Stimulated activated CD8-positive, alpha-beta memory T cell treated with anti-CD3 and anti-CD28 coated beads, Interleukin-15, amount 100 ng/mL, for 48 hours (primary cell): ENCODE data around the gene KRT86.
"Not testable (repeated sequence)": the region's sequence is repeated elsewhere in the genome, so short reads cannot be mapped to it uniquely, and the experiment has no call there.

ENCODE experiments used
- DNase-seq, 2 donors: peaks; one replicate each; pipeline ENCODE4 v3.0.0-alpha.2; 2020; ENCODE audit warnings: low read depth in 2 of 2

The KRT86 gene

DNA sequence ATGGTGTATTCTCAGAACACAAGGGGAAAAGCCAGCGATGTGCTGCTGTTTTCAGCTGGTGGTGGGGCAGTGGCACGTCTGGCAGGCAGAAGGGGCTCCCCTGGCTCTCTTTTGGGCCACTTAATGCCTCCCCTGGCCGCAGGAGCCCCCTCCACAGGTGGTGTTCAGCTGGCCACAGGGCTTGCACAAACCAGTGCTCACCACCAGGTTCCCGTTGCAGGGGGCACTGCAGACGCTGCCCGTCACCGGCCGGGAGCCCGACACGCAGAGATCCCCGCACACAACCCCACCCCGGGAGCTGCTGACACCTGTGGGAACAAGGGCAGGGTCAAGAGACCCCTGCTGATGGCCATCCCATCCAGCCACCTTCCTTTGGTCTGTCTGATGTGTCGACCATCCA lies 40.1 kb downstream of the KRT86 start:
- no peak for DNase-seq

DNA sequence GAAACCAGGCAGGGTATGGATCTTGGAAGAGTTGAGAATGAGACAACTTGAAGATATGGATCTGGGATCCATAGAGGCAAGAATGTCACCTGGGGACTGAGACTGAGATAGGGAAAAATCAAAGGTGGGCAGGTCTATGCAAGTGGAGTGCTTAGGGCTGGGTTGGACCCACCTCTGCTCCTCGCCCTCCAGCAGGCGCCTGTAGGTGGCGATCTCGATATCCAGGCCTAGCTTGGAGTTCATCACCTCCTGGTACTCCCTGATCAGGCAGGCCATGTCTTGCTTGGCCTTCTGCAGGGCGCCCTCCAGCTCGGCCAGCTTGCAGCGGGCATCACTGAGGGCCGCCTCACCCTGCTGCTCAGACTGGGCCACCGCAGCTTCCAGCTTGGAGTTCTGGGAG lies 41.3 kb downstream of the KRT86 start:
- not testable (repeated sequence) for DNase-seq

DNA sequence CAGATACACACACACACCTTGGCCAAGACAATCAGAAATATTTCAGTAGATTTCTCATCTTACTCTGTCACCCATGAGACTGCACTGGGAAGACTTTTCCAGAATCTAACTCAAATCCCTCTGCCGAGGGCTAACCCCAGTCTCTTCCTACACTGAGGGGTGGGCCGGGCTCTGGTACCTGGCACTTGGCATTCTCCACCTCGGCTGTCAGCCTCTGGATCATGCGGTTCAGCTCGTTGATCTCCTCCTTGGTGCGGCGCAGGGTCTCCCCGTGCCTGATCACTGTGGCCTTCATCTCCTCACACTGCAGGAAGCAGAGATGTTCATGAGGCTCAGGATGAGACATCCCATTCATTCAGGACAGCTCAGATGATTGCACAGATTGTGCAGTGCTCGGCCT lies 41.8 kb downstream of the KRT86 start:
- DNase-seq: no peak

DNA sequence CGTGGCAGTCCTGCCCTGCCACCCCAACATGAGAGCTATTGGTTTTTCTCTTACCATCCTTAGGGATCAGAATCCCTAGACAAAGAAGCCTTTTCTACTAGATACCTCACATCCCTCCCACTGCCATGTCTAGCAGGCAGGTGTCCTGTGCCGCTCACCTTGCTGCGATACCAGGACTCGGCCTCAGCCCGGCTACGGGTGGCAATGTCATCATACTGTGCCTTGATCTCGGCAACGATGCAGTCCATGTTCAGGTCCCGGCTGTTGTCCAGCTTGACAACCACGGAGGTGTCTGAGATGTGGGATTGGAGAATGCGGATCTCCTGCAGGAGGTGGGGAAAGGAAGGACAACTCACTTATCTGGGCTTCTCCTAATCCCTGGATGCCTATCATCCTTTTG lies 42.3 kb downstream of the KRT86 start:
- no peak for DNase-seq

DNA sequence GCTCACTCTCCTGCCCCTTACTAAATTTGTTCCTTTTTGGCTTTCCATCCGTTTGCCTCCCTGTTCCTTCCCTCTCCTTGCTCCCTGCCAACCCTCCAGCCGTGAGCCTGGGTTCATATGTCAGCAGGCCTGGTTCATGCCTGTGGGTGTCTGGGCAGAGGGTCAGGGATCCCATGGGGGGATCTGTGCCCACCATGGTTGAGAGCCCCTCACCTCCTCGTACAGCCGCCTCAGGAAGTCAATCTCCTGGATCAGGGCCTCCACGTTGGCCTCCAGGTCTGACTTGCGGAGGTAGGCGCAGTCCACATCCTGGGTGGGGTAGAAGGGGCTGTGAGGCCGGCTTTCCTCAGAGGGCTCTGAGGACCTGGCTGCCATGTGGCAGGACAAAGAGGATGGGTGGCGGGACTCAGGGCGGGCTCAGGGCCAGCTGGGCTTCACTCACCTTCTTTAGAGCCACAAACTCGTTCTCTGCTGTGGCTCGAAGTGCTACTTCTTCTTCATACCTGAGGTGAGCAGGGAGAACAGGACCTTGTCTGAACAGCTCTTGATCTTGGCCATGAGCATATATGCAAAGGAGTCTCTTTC lies 43.1 kb downstream of the KRT86 start:
- DNase-seq: no peak

DNA sequence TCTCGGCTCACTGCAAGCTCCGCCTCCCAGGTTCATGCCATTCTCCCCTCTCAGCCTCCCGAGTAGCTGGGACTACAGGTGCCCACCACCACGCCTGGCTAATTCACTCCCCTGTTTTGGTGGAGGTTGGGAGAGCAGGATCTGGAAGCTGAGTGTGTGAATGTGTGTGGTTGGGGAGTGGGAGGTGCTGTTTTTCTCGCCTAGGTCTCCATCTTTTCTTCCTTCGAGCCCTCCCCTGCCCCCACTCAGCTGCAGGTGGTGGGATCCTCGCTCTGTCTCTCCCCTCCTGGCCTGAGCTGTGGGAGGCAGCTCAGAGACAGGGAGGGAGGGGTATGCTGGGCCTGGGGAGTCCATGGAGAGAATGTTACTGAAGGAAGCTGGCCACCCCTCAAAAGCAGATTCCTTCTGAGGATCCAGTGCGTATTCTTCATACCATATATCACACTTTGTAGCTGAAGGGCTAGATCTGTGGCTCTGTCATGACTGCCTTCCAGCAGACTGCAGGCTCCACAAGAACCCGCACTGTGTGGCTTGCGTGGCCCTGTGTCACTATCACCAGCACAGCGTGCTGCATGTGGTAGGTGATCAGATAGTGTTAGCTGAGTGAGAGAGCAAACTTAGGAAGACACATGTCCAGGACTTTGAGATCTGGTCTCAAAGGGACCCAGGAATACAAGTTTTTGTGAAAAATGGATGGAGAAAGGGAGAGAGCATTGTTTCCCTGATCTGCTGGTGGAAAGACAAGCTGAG lies 44.0 kb downstream of the KRT86 start:
- no peak for DNase-seq

DNA sequence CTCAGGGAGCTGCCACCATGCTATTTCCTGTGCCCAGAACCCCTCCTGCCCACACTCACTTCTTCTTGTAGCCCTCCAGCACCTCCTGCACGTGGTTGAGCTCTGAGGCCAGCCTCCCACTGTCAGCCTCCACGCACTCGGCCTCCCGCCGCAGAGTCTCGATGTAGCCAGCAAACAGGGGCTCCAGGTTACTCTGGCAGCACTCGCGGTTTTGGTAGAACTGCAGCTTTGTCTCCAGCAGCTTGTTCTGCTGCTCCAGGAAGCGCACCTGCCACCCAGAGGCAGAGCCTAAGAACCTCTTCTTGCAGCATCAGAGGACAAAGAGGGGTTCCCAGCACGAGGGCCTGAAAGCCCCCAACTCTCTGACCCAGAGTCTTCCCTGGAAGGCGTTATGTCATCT lies 44.7 kb downstream of the KRT86 start:
- no peak for DNase-seq

DNA sequence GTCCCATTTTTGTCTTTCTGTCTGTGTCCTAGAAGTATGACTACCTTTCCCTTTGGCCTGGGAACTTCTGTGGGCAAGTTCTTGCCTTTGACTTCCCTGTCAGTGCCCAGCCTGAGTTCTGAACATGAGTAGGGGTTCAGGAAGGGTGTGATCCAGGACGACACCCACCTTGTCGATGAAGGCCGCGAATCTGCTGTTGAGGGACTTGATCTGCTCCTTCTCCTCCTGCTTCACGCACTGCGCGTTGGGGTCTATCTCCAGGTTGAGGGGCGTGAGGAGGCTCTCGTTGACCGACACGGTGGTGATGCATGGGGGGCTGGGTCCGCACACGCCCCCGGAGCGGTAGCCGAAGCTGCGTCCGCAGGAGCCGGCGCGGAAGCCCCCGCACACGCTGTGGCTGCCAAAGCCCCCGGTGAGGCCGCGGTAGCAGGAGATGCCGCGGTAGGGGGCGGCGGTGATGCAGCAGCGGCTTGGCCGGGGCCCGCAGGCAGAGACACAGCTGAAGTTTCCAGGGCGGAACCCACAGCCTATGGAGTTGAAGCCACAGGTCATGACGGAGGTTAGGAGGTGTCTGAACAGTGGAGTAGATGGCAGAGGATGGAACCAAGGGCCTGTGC lies 46.4 kb downstream of the KRT86 start, which contains the start of gene KRT83:
Gene KRT83 (minus strand): TSS at position 615 of the 617 bp plus-strand sequence. CDS start 63 bp downstream, at position 552.
- DNase-seq: no peak

DNA sequence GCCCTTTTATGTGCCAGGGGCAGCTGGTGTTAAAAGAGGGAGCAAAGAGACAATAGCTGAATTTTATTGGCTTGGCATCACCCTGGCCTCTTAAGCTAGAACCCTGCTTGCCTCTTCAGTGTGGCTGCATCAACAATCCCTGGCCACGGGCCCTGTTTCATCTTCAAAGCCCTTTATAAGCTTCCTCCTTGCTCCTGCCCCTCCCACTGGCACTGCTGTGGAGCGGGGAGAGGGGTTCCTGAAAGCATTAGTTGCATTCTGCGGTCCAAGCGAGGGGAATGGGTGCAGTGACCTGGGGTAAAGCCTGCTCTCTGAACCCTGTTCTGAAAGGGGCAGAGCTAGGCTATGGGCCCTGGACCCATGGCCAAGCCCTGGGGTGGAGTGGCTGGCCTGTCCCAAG lies 47.0 kb downstream of the KRT86 start:
- DNase-seq: no peak

DNA sequence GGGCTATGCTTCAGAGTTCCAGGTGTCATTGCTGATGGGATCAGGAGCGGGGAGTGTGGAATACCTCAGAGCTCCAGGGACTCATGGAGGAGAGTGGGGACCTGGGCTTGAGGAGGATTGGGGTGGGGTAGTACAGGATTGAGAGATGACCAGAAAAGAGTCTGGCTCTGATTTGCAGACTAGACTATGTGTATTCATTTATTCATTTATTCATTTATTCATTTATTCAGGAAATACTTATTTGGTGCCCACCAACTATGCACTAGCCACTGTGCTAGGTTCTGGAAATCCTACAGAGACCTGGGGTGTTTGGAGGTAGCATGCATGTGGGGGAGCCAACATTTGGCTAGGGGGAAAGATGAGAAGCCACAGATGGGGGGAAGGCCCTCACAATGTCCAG lies 47.6 kb downstream of the KRT86 start:
- no peak for DNase-seq

DNA sequence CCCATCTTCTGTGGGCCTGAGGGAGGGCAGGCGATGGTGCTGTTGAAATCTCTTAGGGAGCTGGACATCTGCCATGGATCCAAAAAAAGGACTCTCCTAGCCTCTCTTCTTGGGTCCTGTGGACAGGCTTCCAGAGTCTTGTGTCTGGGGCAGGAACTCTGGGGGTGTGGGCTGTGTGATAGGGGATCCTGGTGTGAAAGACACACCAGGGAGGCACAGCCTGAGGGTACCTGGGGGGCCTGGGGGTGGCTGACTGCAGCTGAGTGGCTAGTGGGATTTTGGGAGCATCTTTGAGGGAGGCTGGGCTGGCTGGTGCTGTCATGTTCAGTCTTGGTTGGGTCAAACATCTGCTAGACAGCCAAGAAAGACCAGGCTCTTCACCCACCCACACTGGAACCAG lies 48.6 kb downstream of the KRT86 start:
- no peak for DNase-seq

DNA sequence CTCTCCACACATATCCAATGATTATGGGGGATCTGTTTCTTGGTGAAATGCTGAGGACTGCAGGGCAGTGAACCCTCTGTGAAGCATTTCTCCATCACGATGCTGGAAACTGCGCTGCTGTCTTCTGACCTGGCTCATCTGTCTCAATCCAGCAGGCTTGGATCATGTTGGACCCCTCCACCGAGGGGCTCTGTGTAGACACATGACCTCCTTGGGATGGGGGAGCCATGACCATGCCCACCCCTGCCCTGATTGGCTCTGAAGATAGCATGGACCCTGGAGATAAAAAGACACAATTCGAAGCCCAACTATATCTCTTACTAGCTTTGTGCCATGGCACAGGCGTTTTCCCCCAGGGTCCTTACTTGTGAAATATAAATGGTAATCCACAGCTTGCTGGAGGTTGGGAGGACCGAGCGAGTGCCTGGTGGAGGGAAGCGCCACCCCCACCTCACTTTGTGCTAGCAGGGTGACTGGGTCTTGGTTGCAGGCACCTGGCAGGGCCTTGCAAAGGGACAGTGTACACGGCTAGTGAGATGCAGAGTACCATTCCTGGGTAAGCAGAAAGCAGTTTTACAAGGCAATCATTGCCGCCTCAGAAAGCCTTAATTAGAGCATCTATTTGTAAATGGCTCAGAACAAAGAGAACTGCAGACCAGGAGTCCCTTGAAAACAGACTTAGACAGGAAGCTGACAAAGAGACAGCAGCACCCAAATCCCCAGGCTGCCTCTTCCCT lies 49.1 kb downstream of the KRT86 start:
- DNase-seq: no peak

DNA sequence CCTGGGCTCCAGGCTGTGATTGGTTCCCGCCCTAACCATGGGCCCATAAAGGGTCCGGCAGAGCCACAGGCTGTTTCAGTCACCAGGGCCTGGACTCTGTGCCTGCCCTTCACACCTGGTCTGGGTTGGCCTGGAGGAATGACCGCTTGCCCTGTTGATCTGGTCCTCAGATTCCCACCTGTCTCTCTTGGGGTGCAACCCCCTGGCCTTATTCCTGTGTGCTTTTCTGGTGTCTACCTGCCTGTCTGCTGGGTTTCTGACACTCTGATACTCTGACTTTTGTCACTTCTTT lies 49.7 kb downstream of the KRT86 start:
- no peak for DNase-seq

DNA sequence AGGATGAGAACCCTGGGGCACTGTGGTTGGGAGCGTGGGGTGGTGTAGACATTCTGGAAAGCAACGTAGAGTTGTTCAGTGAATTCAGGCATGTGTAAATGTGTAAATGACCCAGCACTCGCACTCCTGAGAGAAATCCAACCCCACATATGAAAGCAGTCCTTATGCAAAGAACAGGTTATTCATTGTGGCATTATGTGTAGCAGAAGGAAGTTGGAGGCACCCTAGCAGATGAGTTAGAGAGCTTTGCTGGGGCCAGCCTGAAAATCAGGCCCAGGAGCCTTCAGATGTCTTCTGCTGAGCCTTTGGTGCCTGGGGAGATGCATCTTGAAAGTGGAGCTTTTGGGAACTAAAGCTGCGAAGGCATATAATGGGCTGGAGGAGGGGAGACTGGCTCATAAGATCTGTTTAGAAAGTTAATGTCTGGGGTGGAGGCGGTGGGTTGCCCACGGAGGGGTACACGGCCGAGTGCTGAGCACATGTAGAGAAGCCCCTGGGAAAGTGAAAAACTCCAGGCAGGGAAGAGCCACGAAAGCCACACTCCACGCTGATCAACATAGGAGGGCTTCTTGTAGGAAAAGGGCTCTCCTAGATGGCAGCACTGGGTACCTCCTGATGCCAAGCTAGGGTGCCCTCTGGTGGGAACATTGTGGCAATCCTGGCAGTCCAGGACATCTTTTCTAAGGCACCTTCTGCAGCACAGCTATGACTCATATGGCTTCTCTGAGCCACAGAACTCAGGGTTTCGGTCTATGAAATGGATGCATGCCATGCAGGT lies 52.8 kb downstream of the KRT86 start:
- peak; percentile 69 to 72 for DNase-seq

DNA sequence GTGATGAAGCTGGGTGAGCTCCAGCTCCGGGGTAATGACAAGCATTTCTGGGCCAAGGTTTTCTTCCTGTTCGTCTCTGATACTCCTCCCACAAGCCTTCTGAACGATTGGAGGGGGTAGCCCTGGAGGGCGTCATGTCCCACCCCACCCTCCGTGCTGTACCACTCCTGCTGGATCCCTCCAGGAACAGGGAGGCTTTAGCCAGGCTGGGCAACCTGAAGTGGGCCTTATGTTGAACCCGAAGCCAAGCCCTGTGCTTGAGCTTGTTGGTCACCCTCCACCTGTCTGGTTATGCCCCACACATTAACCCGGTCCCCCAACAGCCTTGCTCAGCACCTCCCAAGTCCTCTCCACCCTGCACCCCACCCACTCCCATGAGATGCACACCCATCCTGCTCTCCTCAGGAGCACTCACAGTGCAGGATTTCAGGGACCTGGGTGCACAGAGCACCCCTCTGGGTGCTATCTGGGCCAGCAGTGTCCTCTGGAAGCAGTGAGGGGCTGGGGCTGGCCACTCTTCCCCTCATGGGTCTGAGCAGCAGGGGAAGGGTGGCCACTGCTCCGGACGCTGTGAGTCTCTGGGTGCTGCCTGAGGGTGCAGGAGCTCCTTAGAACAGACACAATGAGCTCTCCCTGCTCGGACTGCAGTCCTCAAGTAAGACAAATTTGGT lies 53.5 kb downstream of the KRT86 start:
- DNase-seq: no peak

DNA sequence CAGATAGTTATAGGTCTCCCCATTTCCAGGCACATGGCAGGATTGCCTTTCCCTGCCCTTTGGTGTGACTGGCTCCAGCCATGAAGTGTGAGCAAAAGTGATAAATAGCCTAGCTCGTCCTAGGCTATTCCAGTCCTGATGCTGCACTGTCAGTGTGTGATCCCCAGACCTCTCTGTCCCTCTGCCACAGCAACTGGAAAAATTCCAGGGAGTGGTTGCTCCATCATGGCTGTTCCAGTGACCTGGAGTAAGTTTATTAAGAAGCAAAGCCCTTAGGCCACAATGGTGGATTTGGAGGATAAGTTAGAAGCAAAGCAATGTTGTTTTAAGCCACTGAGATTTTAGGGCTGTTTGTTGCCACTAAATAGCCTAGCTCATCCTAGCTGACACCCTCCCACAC lies 56.6 kb downstream of the KRT86 start:
- DNase-seq: no peak

DNA sequence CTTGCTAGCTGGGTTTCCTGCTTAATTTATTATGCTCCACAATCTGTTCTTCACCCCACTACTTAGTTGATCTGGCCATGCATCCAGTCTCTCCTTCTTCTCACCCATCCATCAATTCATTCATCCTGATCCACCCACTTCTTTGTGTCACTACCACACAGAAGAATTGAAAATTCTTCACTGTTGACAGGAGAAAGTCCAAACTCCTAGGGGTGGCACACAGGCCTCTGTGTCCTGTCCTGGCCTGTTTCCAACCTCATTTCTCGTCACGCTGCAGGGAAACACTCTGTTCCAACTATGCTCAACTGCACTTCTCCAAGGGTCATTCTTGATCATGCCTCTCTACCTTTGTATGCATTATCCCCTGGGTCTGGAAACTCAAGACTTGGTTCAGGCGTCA lies 57.4 kb downstream of the KRT86 start:
- DNase-seq: no peak

DNA sequence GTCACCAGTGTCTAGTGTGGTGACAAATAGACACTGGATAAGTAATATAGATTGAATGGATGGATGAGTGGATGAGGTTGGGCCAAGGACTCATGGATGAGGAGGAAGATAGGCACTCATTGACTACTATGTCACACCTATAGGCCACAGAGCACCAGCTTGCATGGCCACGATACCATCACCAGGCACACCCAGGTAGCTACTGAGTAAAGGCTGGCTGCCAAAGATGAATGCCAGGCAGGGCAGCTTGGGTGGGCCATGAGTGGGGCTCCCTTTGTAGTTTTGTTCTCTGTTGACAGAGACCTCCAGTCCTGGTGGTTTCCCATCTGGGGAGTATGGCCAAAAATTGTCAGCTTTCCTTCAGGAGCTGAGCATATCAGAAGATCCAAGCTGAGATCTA lies 57.9 kb downstream of the KRT86 start:
- no peak for DNase-seq

DNA sequence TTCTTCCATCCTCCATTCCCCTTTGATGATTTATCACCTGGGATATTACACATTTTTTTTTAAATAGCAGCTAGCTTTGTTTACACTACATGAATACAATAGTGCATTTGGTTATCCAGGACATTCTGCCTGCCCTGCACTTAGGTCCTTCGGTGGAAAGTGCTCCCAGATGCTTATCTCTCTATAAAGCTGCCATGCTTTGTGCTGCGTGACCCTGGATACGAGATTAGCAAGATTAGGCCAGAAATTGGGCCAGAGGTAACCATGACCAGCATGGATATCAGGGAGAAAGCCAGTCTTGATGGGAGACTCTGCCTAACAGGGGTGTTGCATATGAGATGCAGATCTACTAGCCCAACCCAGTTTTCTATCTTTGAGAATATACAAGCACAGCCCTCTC lies 58.9 kb downstream of the KRT86 start:
- DNase-seq: no peak

DNA sequence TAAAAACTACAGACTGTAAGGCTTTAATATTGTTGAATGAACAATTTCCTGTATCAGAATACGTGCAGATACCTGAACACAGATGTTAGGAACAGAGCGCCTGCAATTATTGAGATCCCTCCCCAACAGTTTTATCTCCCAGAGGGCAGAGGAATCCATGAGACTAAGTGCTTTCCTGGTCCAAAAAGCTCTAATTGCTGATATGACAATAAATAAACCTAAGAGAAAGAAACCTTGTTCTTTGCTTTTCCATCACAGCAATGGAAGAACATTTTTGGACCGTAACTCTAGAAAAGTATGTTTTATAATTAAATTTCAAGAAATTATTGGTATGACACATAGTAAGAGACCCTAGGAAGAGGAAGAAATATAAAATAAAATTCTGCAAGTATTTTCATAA lies 59.7 kb downstream of the KRT86 start:
- DNase-seq: no peak

DNA sequence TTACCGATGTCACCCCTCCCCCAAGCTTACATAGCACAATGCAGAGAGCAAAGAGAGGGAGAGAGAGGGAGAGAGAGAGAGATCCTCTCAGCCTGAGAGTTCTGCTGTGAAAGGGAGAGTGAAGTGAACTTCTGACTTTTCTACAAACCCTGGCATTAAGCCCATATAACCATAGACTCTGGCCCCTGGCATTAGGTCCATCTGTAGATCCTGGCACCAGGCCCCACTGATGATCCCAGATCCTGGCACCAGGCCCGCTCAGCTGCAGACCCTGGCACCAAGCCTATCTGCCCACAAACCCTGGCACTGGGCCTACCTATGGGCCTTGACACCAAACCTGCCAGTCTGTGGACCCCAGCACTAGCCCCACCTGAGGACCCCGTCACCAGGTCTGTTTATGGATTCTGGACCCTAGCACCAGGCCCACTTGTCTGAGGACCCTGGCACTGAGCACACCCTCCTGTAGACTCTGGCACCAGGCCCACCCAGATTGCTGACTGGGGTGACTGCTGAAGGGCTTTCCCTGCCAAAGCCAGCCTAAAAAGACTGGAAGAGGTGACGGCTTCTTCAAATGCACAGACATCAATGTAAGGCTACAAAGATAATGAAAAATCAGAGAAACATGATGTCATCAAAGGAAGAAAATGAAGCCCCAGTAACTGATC lies 61.3 kb downstream of the KRT86 start:
- DNase-seq: no peak
